HFFc6 (cell line): ENCODE measurements around the gene RAB25. TPM values are rescaled to one million over a fixed set of nuclear protein-coding genes. Genes with fewer than 3 reads are reported as not detected.

Experiments used
- DNase-seq: peaks from one replicate; pipeline ENCODE4 v3.0.0-alpha.2; 2018
- H3K27ac Mint-ChIP-seq: 2 replicates; pipeline ENCODE4 v1.8.0; 2020; ENCODE audit warnings: mild to moderate bottlenecking, mixed read lengths
- H3K27me3 Mint-ChIP-seq: 2 replicates; pipeline ENCODE4 v1.8.0; 2021; ENCODE audit warnings: mild to moderate bottlenecking, moderate library complexity, mixed read lengths; ENCODE audit not compliant: insufficient read depth
- H3K36me3 Mint-ChIP-seq: 2 replicates; pipeline ENCODE4 v1.8.0; 2021; ENCODE audit warnings: low read depth, mixed read lengths
- H3K4me1 Mint-ChIP-seq: 2 replicates; pipeline ENCODE4 v1.8.0; 2020; ENCODE audit warnings: low read depth, mixed read lengths
- H3K4me3 Mint-ChIP-seq: 2 replicates; pipeline ENCODE4 v1.8.0; 2020; ENCODE audit warnings: mild to moderate bottlenecking, moderate library complexity, mixed read lengths
- H3K9me3 Mint-ChIP-seq: 2 replicates; pipeline ENCODE4 v1.8.0; 2020; ENCODE audit warnings: mild to moderate bottlenecking, mixed read lengths
- total RNA-seq, 6 experiments: library from RNA; stranded (reverse); fragmentation: NEBNext Ultra II Directional; extraction: Animal tissue kit (Norgen Biotek cat#: 25700); gene quantifications; 2 replicates in 1 of 6; 3 replicates in 5 of 6; pipeline ENCODE4 v1.2.3, GENCODE V29; 2021
- TF ChIP-seq, protein P1 (sequence below): fragments of 200-600 bp; sonication (generic); IDR thresholded peaks from 2 replicates; pipeline ENCODE4 v1.5.0; 2021; ENCODE audit warnings: antibody characterized with exemption, mild to moderate bottlenecking

The RAB25 gene
- total RNA-seq, 6 experiments from 2014 or later, result not detected

DNA sequence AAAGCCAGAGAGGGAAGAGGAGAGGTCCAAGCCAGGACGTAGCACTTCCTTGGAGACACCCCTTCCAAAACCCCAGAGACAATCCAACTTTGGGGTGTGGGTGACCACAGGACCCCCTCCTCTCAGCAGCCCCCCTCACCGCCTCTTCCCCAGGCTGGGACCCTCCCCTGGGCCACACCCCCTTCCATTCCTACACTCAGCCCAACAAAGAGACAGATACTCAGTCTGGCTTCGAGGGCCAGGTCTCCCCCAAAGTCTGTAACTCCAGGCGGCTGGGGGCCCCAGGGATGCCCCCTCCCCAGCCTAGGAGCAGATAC lies 19.9 kb downstream of the RAB25 start:
- TF ChIP-seq, protein P1, sequence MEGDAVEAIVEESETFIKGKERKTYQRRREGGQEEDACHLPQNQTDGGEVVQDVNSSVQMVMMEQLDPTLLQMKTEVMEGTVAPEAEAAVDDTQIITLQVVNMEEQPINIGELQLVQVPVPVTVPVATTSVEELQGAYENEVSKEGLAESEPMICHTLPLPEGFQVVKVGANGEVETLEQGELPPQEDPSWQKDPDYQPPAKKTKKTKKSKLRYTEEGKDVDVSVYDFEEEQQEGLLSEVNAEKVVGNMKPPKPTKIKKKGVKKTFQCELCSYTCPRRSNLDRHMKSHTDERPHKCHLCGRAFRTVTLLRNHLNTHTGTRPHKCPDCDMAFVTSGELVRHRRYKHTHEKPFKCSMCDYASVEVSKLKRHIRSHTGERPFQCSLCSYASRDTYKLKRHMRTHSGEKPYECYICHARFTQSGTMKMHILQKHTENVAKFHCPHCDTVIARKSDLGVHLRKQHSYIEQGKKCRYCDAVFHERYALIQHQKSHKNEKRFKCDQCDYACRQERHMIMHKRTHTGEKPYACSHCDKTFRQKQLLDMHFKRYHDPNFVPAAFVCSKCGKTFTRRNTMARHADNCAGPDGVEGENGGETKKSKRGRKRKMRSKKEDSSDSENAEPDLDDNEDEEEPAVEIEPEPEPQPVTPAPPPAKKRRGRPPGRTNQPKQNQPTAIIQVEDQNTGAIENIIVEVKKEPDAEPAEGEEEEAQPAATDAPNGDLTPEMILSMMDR, result no peak
- Mint-ChIP-seq H3K36me3 (no peaks in the 10 kb centered on the region), H3K4me1 (peaks cover 22% of the 10 kb centered on the region)

DNA sequence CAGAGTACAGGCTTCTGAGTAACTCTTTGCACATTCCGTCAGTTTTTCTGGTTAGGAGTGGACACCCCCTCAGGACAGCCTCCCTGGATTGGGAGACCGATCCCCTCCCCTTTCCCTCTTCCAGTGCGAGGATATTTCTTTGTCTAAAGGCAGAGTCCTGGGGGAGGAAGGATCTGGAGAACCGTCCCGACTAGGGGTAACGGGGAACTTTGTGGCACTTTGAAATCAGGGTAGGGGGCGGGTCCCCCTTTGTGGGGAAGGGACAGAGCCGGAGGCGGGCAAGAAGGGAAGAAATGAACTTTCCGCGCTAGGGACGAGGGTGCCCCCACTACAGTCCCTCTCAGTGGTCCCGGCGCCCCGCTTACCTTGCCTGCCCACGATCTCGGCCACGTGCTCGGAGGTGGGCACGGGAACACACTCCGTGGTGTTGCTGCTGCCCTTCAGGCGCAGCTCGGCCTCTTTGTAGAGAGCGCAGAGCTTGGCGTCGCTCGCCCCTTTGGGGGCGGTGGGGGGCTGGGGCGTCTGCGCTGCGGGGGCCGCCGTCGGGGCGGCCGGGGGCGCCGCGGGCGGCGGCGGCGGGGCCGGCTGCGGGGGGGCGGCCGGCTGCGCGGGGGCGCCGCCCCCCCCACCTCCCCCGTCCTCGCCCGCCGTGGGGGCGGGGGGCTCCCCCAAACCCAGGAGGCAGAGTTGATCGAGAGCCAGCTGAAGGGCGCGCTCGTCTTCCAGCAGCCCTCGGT lies 20.4 kb downstream of the RAB25 start:
- H3K4me3 Mint-ChIP-seq, result peak overlapping the region; percentile 93
- peak overlapping the region; percentile 41; the same call in 1 of the 2 replicates for H3K27ac Mint-ChIP-seq
- no peak for DNase-seq
- H3K9me3 Mint-ChIP-seq, result no peaks in the 10 kb centered on the region
- TF ChIP-seq, protein P1, result no peak
- no peaks in the 10 kb centered on the region for H3K36me3 Mint-ChIP-seq
- H3K4me1 Mint-ChIP-seq, result peaks cover 27% of the 10 kb centered on the region
- H3K27me3 Mint-ChIP-seq, result peaks cover 2% of the 10 kb centered on the region

More for the DNA sequence above, 19.9 kb downstream of the RAB25 start:
- Mint-ChIP-seq H3K4me3 (peak overlapping the region; percentile 79), H3K27ac (no peak overlapping the region), H3K9me3 (no peaks in the 10 kb centered on the region), H3K27me3 (peaks cover 2% of the 10 kb centered on the region)
- no peak for DNase-seq

- H3K27ac Mint-ChIP-seq, result no peak overlapping the region
- DNase-seq, result no peak
Observed at GRCh38 chr1:156081917-156082308, 21.0 kb downstream of the RAB25 start.

GRCh38 chr1:156082309-156083091 lies 21.5 kb downstream of the RAB25 start, which contains the start of gene MEX3A:
Gene MEX3A (minus strand): TSS chr1:156082465. CDS start chr1:156081998, 467 bp downstream.
- H3K4me3 Mint-ChIP-seq, result peak within 1 kb of the TSS; percentile 93
- H3K4me1 Mint-ChIP-seq, result peaks cover 38% of the 10 kb centered on the region
- H3K27me3 Mint-ChIP-seq, result peaks cover 2% of the 10 kb centered on the region
- TF ChIP-seq, protein P1, result 0 out of 2 replicates have a peak, but pooled peaks have one; percentile 10
- peak; percentile 50 for DNase-seq
- no peaks in the 10 kb centered on the region for H3K36me3 Mint-ChIP-seq
- no peaks in the 10 kb centered on the region for H3K9me3 Mint-ChIP-seq
- H3K27ac Mint-ChIP-seq, result peak within 1 kb of the TSS; percentile 56

More at GRCh38 chr1:156081917-156082308, 21.0 kb downstream of the RAB25 start:
- H3K4me1 Mint-ChIP-seq, result peaks cover 33% of the 10 kb centered on the region
- peak overlapping the region; percentile 93 for H3K4me3 Mint-ChIP-seq
- no peaks in the 10 kb centered on the region for H3K9me3 Mint-ChIP-seq
- TF ChIP-seq, protein P1, result no peak
- no peaks in the 10 kb centered on the region for H3K36me3 Mint-ChIP-seq
- peaks cover 2% of the 10 kb centered on the region for H3K27me3 Mint-ChIP-seq

- H3K4me3 Mint-ChIP-seq, result peak overlapping the region; percentile 93
- DNase-seq, result no peak
Observed at GRCh38 chr1:156083800-156084790, 23.1 kb downstream of the RAB25 start.

More at GRCh38 chr1:156083800-156084790, 23.1 kb downstream of the RAB25 start:
- Mint-ChIP-seq H3K4me1 (peaks cover 38% of the 10 kb centered on the region), H3K36me3 (no peaks in the 10 kb centered on the region), H3K9me3 (no peaks in the 10 kb centered on the region), H3K27me3 (peaks cover 2% of the 10 kb centered on the region; the same call in 1 of the 2 replicates), H3K27ac (no peak overlapping the region)
- TF ChIP-seq, protein P1, result no peak
